GM13976 (cell line): Measurements from ENCODE around the gene USP8.
"Not testable (repeated sequence)": the region's sequence is repeated elsewhere in the genome, so short reads cannot be mapped to it uniquely, and the experiment has no call there.

Source experiments
- DNase-seq: peaks from one replicate; pipeline ENCODE4 v3.0.0; 2012; ENCODE audit warnings: low spot score
- CTCF ChIP-seq: IDR thresholded peaks from 2 replicates; pipeline ENCODE4 v1.5.1; 2012; ENCODE audit warnings: borderline replicate concordance, mild to moderate bottlenecking; ENCODE audit not compliant: insufficient read depth; ENCODE audit errors: extremely low read depth, missing control alignments, control extremely low read depth
- in situ Hi-C: fragments of 300-500 bp; cut with MboI; formaldehyde crosslinking; loops from one replicate; pipeline ENCODE4 v1.12.0; 2022; ENCODE audit warnings: low sequenced_read_pairs, mixed read lengths, inconsistent platforms; ENCODE audit not compliant: unreplicated experiment

USP8 gene

GRCh38 chr15:50390554-50391264 is 33.5 kb upstream of the USP8 start:
- no peak for DNase-seq
- in situ Hi-C loops, result no loop called here

DNA sequence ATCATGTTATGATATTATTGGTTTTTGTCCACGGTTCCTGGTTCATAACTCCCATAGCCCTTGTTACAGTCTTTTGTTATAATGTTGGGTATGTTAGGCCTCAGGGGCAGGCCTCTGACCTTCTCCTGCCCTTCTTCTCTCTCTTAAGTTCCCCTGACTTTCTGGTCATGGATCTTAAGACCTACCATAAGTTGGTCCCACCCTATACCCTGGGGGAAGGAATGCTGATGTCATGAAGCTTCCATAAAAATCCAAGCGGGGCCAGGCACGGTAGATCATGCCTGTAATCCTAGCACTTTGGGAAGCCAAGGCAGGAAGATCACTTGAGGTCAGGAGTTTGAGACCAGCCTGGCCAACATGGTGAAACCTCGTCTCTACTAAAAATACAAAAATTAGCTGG is 32.6 kb upstream of the USP8 start:
- in situ Hi-C loops, DNase-seq: not testable (repeated sequence)

More at GRCh38 chr15:50390554-50391264, 33.5 kb upstream of the USP8 start:
- no peak for TF ChIP-seq CTCF

DNA sequence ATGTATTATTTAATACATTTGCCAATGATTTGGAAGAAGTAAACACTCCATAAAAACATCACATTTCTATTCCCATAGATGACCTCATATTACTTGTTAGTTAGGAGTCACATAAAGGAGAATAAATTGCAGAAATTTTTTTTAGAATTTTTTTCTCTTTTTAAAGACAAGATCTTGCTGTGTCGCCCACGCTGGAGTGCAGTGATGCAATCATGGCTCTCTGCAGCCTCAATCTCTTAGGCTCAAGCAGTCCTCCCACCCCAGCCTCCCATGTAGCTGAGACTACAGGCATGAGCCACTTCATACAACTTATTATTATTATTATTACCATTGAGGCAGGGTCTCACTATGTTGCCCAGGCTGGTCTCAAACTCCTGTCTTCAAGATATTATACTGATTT is 12.3 kb upstream of the USP8 start:
- in situ Hi-C loops, result no loop called here
- TF ChIP-seq CTCF, result no peak

DNA sequence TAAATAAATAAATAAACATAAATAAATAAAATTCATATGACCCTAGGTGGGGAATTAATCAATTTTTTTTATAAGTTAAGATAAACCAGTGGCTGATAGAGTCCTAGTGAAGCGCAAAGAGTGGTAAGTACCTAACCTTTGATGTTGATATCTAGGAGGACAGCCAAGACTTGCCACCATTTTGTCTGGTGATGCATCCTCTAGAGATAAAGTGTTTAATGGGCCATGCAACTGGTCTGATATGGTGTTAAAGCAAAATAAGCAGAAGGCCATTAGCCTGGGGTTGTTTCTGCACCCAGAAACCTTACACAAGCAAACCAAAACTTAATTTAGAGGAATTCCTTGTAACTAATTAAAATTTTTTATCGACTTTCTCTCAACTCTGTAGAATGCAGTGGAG is 9.6 kb upstream of the USP8 start:
- in situ Hi-C loops, result no loop called here
- no peak for DNase-seq
- TF ChIP-seq CTCF, result no peak

More for the DNA sequence above, 12.3 kb upstream of the USP8 start:
- DNase-seq, result no peak

- DNase-seq, result no peak
- in situ Hi-C loops, result no loop called here
- no peak for TF ChIP-seq CTCF
These were observed 8.3 kb upstream of the USP8 start for GRCh38 chr15:50415752-50416404.

DNA sequence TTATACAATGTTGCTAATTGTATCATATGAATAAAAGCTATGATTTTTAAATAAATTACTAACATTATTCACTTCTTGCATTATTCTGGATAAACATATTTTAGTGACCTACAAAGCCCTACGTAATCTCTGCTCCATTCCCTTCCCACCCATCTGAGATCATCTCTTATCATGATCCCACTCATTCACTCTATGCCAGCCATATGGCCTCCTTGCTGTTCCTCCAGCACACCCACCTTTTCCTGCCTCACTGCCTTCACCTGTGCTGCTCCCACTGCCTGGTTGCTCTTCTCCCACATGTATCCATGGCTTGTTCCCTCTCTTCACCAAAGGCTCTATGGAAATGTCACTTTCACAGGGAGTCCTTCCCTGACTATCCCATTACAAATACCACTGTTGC is 7.3 kb upstream of the USP8 start:
- DNase-seq, result no peak
- in situ Hi-C loops, result no loop called here
- no peak for TF ChIP-seq CTCF

- in situ Hi-C loops, result no loop called here
- DNase-seq, result no peak
- no peak for TF ChIP-seq CTCF
These were observed 6.1 kb upstream of the USP8 start for GRCh38 chr15:50418041-50418583.
